DMS153 (cell line): ENCODE measurements around the gene DNLZ.
"Not testable (repeated sequence)": the region's sequence is repeated elsewhere in the genome, so short reads cannot be mapped to it uniquely, and the experiment has no call there.

Source experiments
- DNase-seq: peaks from one replicate; lab custom pipeline; 2025; lab: John Stamatoyannopoulos, UW

DNLZ gene

GRCh38 chr9:136363106-136363948 lies at the start of gene DNLZ:
Gene DNLZ (minus strand): TSS chr9:136363744. CDS start chr9:136363714, 30 bp downstream.
- DNase-seq, result peak; percentile 82

- no peak for DNase-seq
Observed at GRCh38 chr9:136412962-136413361, 49.4 kb upstream of the DNLZ start.

GRCh38 chr9:136411378-136411777 lies 47.8 kb upstream of the DNLZ start:
- DNase-seq, result no peak

- DNase-seq, result peak; percentile 71
Observed at GRCh38 chr9:136410500-136411287, 47.1 kb upstream of the DNLZ start, which contains the start of the genes ENTR1 and PMPCA. Gene ENTR1 (minus strand): TSS chr9:136410614. CDS start chr9:136410397, 217 bp downstream. Gene PMPCA (plus strand): TSS chr9:136410658. CDS start chr9:136410669, 11 bp downstream.

- no peak for DNase-seq
Observed at GRCh38 chr9:136409557-136410455, 46.3 kb upstream of the DNLZ start.

- DNase-seq, result no peak
Observed at GRCh38 chr9:136407911-136408310, 44.4 kb upstream of the DNLZ start.

- DNase-seq, result not testable (repeated sequence)
Observed at GRCh38 chr9:136407061-136407460, 43.5 kb upstream of the DNLZ start.

- DNase-seq, result not testable (repeated sequence)
Observed at GRCh38 chr9:136405904-136406303, 42.4 kb upstream of the DNLZ start.

GRCh38 chr9:136405481-136405880 lies 41.9 kb upstream of the DNLZ start:
- no peak for DNase-seq

- DNase-seq, result no peak
Observed at GRCh38 chr9:136404801-136405136, 41.2 kb upstream of the DNLZ start.

GRCh38 chr9:136403915-136404800 lies 40.6 kb upstream of the DNLZ start:
- DNase-seq, result no peak

- no peak for DNase-seq
Observed at GRCh38 chr9:136403538-136403914, 40.0 kb upstream of the DNLZ start.

GRCh38 chr9:136402067-136402466 lies 38.5 kb upstream of the DNLZ start:
- no peak for DNase-seq

- DNase-seq, result no peak
Observed at GRCh38 chr9:136401173-136401922, 37.8 kb upstream of the DNLZ start.

- peak; percentile 78 for DNase-seq
Observed at GRCh38 chr9:136400038-136400834, 36.7 kb upstream of the DNLZ start, which contains the start of gene SNAPC4. Gene SNAPC4 (minus strand): TSS chr9:136400170. CDS start chr9:136398428, 1,742 bp downstream.

GRCh38 chr9:136399176-136400037 lies 35.9 kb upstream of the DNLZ start:
- DNase-seq, result no peak

- DNase-seq, result no peak
Observed at GRCh38 chr9:136398286-136398685, 34.7 kb upstream of the DNLZ start.

- no peak for DNase-seq
Observed at GRCh38 chr9:136397643-136398042, 34.1 kb upstream of the DNLZ start.
